ENCODE results near the gene MORN4.

MORN4 gene

DNA sequence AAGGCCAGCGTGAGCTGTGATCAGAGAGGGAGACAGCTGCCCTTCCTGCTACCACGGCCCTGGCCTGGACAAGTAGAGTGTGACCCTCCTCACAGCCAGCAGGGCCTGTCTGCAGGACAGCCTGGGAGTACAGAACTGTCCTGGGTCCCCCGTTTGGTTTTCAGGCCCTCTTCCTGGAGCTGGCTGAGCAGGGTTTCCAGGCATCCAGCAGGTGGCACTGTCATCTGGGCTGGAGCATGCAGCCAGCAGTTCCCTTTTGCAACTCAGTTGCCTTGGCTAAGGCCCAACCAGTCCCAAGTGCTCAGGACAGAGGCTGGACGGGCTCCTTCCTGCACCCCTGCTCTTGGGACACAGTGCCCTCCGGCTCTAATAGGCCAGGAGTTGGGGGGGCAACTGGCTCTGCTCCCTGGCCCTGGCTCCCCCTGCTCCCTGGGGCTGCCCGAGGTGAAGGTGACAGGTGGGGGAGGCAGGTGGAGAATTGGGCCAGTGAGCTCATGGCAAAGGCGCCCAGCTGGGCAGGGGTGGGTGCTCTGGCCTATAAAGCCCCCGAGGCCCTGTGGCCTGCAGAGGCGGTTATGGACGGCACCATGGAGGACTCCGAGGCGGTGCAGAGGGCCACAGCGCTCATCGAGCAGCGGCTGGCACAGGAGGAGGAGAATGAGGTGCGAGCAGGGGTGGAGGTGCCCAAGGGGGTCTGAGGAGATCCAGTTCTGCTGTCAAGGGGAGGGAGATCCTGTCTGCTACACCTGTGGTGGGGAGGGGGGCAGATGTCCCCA, 60.9 kb downstream of the MORN4 start, which contains the start of gene ANKRD2:
Gene ANKRD2 (plus strand): TSS at position 566 of the 776 bp plus-strand sequence. CDS start 10 bp downstream, at position 576.
- peak; percentile 59 to 68 for DNase-seq

DNA sequence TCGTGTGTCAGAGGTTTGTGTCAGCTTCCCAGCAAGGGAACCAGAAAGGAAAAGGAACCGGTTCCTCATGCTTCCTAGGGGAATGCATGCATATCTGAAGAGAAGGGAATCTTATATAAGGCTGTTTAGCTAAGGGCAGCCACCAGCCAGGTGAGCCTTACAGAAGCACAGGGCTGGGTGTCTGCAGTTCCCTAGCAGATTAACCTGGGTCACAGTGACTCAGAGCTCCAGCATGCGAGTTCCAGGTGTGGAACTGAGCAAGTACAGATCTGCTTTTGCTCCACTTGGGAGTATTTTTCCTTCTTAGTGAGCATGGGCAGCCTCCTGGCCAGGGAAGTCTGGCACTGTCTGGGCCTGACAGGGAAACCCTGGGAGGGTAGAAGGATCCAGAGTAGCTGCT, 61.7 kb downstream of the MORN4 start:
- DNase-seq, result no peak

DNA sequence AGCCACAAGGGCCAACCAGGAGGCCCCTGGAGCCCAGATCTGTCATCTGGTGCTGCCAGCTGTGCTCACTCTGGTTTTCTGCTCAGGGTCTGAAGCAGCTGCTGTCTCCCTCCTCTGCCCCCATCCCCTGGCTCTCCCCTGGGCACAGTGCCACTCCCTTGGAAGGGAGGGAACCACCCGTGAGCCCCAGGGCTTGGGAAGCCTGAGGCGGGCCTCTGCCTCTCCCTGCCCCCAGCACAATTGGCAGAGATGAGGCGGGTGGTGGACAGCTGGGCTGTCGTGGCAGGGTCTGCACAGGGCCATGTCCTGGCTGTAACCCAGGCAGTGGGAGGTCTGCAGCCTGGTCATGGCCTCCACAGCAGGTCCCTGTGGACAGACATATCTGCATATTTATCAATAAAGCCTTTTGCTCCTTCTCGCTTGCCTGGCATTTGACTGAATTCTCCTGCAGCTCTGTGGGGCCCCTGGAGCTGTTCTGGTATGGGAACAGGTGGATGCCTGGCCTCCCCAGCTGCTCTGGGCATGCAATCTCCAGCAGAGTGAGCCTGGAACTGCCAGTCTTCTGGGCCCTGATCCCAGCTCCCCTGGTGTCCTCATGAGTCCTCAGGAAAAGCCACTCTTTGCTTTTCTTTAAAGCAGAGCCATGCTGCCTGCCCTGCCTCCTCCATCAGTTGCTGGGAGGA, 62.4 kb downstream of the MORN4 start:
- no peak for DNase-seq

DNA sequence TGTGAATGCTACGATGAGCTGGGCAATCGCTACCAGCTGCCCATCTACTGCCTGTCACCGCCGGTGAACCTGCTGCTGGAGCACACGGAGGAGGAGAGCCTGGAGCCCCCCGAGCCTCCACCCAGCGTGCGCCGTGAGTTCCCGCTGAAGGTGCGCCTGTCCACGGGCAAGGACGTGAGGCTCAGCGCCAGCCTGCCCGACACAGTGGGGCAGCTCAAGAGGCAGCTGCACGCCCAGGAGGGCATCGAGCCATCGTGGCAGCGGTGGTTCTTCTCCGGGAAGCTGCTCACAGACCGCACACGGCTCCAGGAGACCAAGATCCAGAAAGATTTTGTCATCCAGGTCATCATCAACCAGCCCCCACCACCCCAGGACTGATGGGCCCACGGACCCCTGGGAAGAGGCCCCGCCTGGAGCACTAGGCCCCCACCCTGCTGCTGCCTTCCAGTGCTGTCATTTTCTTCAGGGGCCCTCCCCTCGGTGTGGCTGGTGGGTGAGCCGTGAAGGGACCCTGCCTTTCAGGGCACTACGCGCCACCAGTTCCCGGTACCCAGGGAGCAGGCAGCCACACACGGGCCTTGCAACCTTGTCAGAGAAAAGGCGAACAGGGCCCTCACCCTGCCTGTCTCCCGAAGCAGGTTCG, 63.0 kb downstream of the MORN4 start:
- DNase-seq, result no peak

DNA sequence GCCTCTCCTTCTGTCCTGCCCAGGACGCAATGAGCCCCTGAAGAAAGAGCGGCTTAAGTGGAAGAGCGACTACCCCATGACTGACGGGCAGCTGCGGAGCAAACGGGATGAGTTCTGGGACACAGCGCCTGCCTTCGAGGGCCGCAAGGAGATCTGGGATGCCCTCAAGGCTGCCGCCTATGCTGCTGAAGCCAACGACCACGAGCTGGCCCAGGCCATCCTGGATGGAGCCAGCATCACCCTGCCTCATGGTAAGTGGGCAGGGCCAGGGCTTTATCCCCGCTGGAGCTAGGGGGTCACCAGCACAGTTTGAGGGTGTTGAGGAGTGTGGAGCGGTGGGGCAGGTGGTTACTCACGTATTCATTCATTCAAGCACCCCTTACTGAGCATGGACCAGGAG, 65.4 kb downstream of the MORN4 start:
- DNase-seq, result no peak

DNA sequence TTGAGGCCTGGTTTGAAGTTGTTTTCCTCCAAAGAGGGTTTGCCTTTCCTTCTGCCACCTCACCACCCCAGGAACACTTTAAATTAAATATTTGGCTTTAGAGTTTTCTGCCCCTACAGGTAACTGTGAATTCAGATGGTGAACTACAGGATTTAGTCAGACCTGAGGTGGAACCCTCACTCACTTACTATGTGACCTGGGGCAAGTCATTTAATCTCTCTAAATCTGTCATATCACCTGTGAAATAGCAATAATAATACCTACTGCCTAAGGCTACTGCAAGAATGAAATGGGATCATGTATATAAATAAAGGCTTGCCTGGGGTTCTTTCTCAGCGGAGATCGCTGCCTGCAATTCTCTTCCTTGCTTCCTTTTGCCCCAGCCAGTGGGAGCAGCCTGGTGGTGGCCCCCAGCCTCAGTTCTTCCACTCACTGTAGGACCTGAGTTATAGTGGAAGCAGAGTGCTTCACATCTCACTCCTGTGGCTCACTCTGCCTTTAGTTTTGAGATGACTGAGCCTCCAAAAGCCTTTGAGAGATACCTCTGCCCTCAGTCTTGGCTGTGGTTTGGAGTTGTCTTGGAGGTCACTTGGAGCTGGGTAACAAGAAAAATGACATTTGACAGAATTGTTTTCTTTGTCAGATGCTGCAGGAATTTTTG, 66.8 kb downstream of the MORN4 start:
- DNase-seq, result no peak

DNA sequence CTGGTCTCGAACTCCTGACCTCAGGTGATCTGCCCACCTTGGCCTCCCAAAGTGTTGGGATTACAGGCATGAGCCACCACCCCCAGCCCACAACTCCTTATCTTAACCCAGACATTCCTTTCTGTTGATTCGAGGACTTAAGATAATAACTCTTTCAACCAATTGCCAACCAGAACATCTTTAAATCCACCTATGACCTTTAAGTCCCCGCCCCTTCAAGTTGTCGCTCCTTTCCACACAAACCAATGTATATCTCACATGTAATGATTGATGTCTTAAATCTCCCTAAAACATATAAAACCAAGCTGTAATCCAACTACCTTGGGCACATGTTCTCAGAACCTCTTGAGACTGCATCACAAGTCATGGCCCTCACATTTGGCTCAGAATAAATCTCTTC, 68.5 kb downstream of the MORN4 start:
- no peak for DNase-seq

Data from stimulated activated CD4-positive, alpha-beta T cell treated with anti-CD3 and anti-CD28 coated beads, Interleukin-2, amount 100 ng/mL, for 24 hours (primary cell).